Stimulated activated CD4-positive, alpha-beta T cell treated with anti-CD3 and anti-CD28 coated beads, TNF-alpha, amount 100 ng/mL, for 48 hours (primary cell): ENCODE results near the gene EHD2.
"Not testable (repeated sequence)": the region's sequence is repeated elsewhere in the genome, so short reads cannot be mapped to it uniquely, and the experiment has no call there.

Experiments used
- DNase-seq, 3 donors: peaks; one replicate each; pipeline ENCODE4 v3.0.0-alpha.2; 2020; ENCODE audit warnings: low read depth in 3 of 3

The EHD2 gene, protein sequence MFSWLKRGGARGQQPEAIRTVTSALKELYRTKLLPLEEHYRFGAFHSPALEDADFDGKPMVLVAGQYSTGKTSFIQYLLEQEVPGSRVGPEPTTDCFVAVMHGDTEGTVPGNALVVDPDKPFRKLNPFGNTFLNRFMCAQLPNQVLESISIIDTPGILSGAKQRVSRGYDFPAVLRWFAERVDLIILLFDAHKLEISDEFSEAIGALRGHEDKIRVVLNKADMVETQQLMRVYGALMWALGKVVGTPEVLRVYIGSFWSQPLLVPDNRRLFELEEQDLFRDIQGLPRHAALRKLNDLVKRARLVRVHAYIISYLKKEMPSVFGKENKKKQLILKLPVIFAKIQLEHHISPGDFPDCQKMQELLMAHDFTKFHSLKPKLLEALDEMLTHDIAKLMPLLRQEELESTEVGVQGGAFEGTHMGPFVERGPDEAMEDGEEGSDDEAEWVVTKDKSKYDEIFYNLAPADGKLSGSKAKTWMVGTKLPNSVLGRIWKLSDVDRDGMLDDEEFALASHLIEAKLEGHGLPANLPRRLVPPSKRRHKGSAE

GRCh38 chr19:47713046-47714021 lies at the start of gene EHD2:
TSS of gene EHD2 (plus strand) at chr19:47713422. CDS start at chr19:47716613, 3,191 bp downstream.
- peak in 1 of 3 donors; percentile 50 for DNase-seq

GRCh38 chr19:47663435-47663910 lies 49.7 kb upstream of the EHD2 start:
- no peak for DNase-seq

DNA sequence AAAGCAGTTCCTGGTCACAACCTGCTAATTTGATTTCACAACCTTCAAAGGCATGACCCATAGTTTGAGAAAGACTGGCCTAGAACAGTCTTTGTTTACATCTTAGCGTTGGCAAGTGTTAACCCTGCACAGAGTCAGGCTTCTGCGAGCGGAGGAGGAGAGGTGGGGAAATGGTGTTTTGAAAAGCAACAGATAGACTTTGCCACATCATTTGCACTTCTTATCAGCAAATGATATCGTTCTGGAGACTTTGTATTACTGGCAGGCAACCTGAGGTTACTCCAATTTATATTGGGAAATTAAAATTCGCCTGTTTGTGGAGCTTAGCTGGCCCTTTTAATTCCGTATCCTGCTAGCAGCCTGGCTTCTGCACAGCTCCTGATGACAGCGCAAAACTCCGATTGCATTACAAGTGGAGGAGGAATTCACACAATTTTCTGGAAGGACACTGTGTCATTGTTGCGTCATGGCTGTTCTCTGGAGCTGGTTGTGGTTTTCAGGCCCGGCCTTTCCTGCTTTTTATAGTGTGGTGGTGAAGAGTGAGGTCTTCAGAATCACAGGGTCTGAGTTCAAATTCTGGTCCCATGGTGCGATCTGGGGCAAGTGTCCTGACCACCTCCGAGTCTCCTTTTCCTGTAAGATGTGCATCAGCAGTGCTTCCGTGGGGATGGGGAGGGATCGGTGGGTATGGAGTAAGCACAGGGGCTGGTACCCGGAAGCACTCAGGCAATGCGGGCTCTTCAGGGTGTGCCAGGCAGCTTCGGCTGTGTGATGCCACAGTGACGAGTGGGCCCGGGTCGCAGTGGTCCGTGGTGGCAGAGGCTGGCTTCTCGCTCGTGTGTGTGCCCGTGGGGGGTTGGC lies 49.1 kb upstream of the EHD2 start:
- DNase-seq: no peak

DNA sequence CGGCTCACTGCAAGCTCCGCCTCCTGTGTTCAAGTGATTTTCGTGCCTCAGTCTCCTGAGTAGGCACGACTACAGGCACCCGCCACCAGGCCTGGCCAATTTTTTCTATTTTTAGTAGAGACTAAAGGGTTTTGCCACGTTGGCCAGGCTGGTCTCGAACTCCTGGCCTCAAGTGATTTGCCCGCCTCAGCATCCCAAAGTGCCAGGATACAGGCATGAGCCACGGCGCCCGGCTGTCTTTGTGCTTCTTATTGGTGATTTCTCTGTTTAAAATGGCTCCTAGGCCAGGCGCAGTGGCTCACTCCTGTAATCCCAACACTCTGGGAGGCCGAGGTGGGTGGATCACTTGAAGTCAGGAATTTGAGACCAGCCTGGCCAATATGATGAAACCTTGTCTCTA lies 44.7 kb upstream of the EHD2 start:
- DNase-seq: not testable (repeated sequence)

GRCh38 chr19:47670736-47671135 lies 42.5 kb upstream of the EHD2 start:
- no peak for DNase-seq

DNA sequence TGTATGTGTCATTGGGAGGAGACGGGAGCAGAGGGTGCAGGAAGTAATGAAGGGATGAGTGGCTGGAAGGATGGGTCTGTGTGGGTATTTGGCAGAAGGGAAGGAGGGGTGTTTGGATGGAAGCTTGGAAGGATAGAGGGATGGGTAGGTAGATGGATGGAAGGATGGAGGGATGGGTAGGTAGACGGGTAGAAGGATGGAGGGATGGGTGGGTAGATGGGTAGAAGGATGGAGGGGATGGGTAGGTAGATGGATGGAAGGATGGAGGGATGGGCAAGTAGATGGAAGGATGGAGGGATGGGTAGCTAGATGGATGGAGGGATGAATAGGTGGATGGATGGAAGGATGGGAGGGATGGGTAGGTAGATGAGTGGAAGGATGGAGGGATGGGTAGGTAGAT lies 41.7 kb upstream of the EHD2 start:
- no peak for DNase-seq

DNA sequence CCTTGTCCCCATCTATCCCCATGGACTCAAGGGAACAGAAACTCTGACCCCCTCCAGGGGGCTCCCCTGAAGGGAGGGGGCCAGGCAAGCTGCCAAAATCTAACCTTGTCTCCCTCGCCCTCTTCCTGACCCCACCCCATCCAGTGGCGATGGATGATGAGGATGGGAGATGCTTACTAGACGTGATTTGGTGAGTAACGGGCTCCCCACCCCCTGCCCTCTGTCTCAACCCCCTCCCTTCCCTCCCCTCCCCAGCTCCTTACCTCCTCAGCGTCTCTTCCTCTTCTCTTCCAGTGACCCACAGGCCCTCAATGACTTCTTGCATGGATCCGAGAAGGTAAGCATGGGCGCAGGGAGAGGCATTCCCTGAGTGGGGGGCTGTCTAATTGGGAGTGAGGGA lies 39.8 kb upstream of the EHD2 start:
- DNase-seq: no peak

- DNase-seq: no peak
Measured at GRCh38 chr19:47674548-47674947, 38.7 kb upstream of the EHD2 start.

GRCh38 chr19:47675271-47675670 lies 38.0 kb upstream of the EHD2 start:
- DNase-seq: no peak

- no peak for DNase-seq
Measured at GRCh38 chr19:47675859-47676258, 37.4 kb upstream of the EHD2 start.

GRCh38 chr19:47676811-47677210 lies 36.4 kb upstream of the EHD2 start:
- DNase-seq: no peak

- no peak for DNase-seq
Measured at GRCh38 chr19:47679251-47679900, 33.8 kb upstream of the EHD2 start.

- no peak for DNase-seq
Measured at GRCh38 chr19:47679922-47680857, 33.0 kb upstream of the EHD2 start.

- DNase-seq: no peak
Measured at GRCh38 chr19:47680858-47681332, 32.3 kb upstream of the EHD2 start.

DNA sequence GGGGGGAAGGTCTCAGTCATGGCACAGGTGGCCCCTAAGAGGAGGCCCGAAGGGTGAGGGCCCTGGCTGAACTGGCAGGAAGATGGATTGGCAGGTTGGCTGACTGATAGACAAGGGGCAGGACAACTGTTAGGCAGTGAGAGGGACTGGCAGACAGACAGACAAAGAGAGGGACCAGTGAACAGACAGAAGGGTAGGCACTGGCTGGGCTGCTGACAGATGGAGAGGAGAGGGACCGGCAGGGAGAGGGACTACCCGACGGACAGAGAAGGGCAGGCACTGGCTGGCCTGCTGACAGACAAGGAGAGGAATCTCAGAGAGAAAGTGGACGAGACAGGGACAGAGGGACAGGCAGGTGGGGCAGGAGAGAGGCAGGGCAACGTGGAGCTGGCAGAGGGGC lies 31.8 kb upstream of the EHD2 start:
- DNase-seq: no peak

GRCh38 chr19:47681936-47682335 lies 31.3 kb upstream of the EHD2 start:
- no peak for DNase-seq

- DNase-seq: no peak
Measured at GRCh38 chr19:47682939-47683338, 30.3 kb upstream of the EHD2 start.

DNA sequence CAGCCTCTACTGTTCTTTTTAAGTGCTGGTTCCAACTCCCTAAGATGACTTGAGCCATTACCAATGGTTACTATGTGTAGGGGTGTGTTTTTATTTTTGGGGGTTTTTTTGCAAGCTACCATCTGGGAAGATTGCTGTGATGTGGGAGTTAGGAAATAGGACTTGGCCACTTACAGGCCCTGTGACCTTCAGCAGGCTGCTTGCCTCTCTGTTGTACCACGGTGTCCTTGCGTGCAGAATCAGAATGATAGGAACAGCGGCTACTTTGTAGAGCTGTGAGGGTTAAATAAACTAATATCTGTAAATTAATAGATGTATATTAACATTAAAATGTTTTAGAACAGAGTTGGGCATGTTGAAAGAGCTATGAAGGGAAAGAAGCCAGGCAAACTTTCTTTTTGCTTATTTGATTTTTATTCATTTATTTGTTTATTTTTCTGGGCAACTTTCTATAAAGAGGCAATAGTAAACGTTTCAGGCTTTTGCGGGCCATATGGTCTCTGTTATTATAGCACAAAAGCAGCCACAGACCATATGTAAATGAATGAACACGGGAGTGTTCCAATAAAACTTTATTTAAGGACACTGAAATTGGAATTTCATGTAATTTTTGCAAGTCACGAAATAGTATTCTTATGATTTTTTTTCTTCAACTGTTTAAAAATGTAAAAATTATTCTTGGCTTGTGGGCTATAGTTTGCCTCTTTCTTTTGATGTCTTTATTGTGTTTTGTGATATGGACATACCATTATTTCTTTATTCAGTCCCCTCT lies 26.4 kb upstream of the EHD2 start:
- no peak for DNase-seq

DNA sequence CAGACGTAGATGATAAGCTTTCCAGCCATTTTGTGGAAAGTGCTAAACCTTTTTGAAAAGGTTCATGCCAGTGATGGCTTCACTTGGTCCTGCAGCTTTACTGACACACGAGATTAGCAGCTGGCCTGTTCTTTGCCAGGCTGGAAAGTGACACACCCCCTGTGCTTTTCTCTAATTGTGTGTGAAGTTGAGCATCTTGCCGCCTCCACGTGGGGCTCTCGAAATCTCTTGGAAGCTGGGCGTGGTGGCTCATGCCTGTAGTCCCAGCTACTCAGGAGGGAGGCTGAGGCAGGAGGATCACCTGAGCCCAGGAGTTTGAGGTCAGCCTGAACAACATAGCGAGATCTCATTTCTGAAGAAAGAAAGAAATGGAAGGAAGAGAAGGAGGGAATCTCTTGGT lies 25.3 kb upstream of the EHD2 start:
- no peak for DNase-seq
